Measurements from ENCODE around the gene ZNF776.

ZNF776 gene

GRCh38 chr19:57709616-57710015 is 37.0 kb upstream of the ZNF776 start:
- Histone ChIP-seq H3K4me3 (IDR thresholded peaks at IDR 0.05; ENCODE audit: insufficient read depth, low read depth, low read length) (no peak overlapping the region), H3K79me2 (ENCODE audit: insufficient read depth, low read depth) (no peaks in the 10 kb centered on the region), H3K4me1 (ENCODE audit: low read depth, poor library complexity, severe bottlenecking) (no peaks in the 10 kb centered on the region), H3K27me3 (ENCODE audit: insufficient read depth, low read depth) (no peaks in the 10 kb centered on the region), H3K36me3 (ENCODE audit: insufficient read depth) (no peaks in the 10 kb centered on the region), H3K4me2 (no peak overlapping the region), H4K20me1 (ENCODE audit: insufficient read depth) (no peaks in the 10 kb centered on the region), H3K27ac (no peak overlapping the region), H2AFZ (ENCODE audit: low read depth) (no peak overlapping the region), H3K9ac (no peak overlapping the region)
- no peak for TF ChIP-seq CTCF (conservative IDR thresholded peaks at IDR 0.05; ENCODE audit: low read depth, low read length)

GRCh38 chr19:57712222-57712621 is 34.4 kb upstream of the ZNF776 start:
- Histone ChIP-seq H3K4me1 (ENCODE audit: low read depth, poor library complexity, severe bottlenecking) (no peaks in the 10 kb centered on the region), H3K36me3 (ENCODE audit: insufficient read depth) (no peaks in the 10 kb centered on the region), H3K27ac (no peak overlapping the region), H3K4me2 (no peak overlapping the region), H3K4me3 (IDR thresholded peaks at IDR 0.05; ENCODE audit: insufficient read depth, low read depth, low read length) (no peak overlapping the region), H3K79me2 (ENCODE audit: insufficient read depth, low read depth) (no peaks in the 10 kb centered on the region), H2AFZ (ENCODE audit: low read depth) (no peak overlapping the region), H3K27me3 (ENCODE audit: insufficient read depth, low read depth) (no peaks in the 10 kb centered on the region), H3K9ac (no peak overlapping the region), H4K20me1 (ENCODE audit: insufficient read depth) (no peaks in the 10 kb centered on the region)
- TF ChIP-seq CTCF (conservative IDR thresholded peaks at IDR 0.05; ENCODE audit: low read depth, low read length) = no peak

- Histone ChIP-seq H3K27me3 (ENCODE audit: insufficient read depth, low read depth) (no peaks in the 10 kb centered on the region), H2AFZ (ENCODE audit: low read depth) (no peak overlapping the region), H3K9ac (no peak overlapping the region), H3K4me3 (IDR thresholded peaks at IDR 0.05; ENCODE audit: insufficient read depth, low read depth, low read length) (no peak overlapping the region), H3K36me3 (ENCODE audit: insufficient read depth) (no peaks in the 10 kb centered on the region), H4K20me1 (ENCODE audit: insufficient read depth) (no peaks in the 10 kb centered on the region), H3K79me2 (ENCODE audit: insufficient read depth, low read depth) (no peaks in the 10 kb centered on the region), H3K4me2 (no peak overlapping the region), H3K4me1 (ENCODE audit: low read depth, poor library complexity, severe bottlenecking) (no peaks in the 10 kb centered on the region), H3K27ac (no peak overlapping the region)
- no peak for TF ChIP-seq CTCF (conservative IDR thresholded peaks at IDR 0.05; ENCODE audit: low read depth, low read length)
Observed at GRCh38 chr19:57719424-57719823, 27.2 kb upstream of the ZNF776 start.

- Histone ChIP-seq H3K4me2 (no peak overlapping the region), H3K27ac (no peak overlapping the region), H3K36me3 (ENCODE audit: insufficient read depth) (no peaks in the 10 kb centered on the region)
Observed at GRCh38 chr19:57719901-57720519, 26.6 kb upstream of the ZNF776 start.

More at GRCh38 chr19:57719901-57720519, 26.6 kb upstream of the ZNF776 start:
- Histone ChIP-seq H4K20me1 (ENCODE audit: insufficient read depth) (no peaks in the 10 kb centered on the region), H3K9ac (no peak overlapping the region), H3K4me3 (IDR thresholded peaks at IDR 0.05; ENCODE audit: insufficient read depth, low read depth, low read length) (no peak overlapping the region), H3K27me3 (ENCODE audit: insufficient read depth, low read depth) (no peaks in the 10 kb centered on the region), H3K79me2 (ENCODE audit: insufficient read depth, low read depth) (no peaks in the 10 kb centered on the region), H3K4me1 (ENCODE audit: low read depth, poor library complexity, severe bottlenecking) (no peaks in the 10 kb centered on the region), H2AFZ (ENCODE audit: low read depth) (no peak overlapping the region)
- no peak for TF ChIP-seq CTCF (conservative IDR thresholded peaks at IDR 0.05; ENCODE audit: low read depth, low read length)
